Measurements from ENCODE around the gene FGD5.

Gene FGD5

DNA sequence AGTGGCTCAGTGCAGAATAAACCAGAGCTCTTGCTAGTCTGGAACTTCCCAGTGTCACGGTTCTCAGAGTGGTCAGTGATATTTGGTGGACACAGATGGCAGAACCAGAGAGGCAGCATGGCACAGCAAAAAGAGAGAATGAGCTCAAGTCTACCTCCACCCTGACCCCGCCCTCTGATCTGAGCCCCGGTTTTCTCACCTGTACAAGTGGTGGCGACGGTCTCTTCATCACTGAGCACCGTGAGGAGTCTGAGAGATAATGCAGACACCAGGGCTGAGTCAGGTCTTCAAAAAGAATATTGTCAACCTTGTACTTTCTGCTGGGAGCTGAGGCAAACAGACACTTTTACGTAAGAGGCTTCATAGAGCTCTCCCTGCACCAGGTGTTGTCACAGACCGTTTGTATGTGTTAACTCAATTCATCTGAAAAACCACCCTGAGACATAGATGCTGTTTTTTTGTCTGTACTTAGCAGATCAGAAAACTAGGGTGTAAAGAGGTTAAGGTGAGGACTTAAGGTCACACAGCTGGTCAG is 13.2 kb downstream of the FGD5 start:
- DNase-seq: no peak

DNA sequence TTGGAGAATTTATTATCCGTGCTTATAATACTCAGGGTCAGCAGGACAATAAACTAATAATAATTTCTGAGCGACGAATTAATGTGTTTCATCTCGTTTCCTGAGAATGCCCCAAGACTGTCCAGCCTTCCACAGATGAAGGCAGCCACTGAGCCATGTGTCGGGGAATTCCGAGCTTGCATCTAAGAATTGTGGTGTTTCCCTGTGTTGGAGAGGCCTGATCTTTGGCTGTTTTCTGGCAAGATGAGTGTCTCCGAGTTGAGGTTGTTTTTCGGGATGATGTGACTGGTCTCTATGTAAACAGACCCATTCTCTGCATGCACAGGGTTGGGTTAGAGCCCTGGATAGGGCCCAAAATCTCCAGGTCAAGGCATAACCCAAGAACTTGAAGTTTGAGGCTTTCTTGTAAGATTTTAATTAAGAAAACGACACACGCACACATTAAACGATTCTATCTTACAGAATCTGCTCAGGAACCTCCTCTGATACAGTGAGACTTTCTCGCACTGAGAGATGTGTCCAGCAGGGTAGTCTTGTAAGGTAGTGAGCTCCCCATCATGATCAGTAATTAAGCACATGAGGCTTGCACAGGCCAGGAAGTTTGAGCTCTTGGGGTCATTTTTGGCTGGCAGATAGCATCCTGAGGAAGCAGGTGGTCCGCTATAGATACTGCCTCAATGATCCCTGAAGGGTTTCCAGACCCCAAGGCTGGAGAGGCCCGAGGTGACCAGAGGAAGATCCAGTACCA is 14.4 kb downstream of the FGD5 start:
- DNase-seq: no peak

DNA sequence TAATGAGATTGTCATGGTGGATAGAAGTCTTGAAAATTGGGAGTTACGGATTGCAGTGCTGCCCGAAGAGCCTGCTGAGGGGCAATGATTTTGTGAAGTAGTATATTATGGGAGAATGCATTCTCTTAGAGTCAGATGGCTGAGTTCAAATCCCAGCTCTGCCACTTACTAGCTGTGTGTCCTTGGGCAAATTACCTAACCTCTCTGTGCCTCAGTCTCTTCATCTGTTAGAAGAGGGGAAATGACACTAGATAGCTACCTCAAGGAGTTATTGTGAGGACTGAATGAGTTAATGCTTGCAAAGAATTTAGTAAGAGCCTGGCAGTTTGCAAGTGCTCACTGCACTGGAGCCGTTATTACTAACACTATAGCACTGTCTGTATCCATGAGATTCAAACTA is 15.4 kb downstream of the FGD5 start:
- no peak for DNase-seq

DNA sequence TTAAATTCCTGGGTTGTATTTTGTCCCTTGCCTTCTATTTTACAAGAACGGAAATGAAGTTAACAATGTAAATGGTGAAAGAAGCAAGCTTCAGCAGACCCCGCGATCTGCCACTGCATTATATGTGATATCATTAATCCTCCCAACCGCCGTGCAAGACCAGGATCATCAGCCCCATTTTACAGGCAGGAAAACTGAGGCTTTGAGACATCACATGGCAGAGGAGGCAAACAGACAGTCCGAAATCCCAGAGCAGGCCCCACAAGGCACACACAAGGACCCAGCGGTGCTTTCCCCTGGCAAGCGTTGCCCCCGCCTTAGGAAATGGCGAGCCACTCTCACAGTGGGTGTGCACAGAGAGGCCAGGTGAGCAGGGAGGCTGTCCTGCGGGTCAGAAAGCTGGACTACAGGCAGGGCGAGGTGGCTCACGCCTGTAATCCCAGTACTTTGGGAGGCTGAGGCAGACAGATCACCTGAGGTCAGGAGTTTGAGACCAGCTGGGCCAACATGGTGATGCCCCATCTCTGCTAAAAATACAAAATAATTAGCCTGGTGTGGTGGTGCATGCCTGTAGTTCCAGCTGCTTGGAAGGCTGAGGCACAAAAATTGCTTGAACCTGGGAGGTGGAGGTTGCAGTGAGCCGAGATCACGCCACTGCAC is 16.2 kb downstream of the FGD5 start:
- DNase-seq: no peak

DNA sequence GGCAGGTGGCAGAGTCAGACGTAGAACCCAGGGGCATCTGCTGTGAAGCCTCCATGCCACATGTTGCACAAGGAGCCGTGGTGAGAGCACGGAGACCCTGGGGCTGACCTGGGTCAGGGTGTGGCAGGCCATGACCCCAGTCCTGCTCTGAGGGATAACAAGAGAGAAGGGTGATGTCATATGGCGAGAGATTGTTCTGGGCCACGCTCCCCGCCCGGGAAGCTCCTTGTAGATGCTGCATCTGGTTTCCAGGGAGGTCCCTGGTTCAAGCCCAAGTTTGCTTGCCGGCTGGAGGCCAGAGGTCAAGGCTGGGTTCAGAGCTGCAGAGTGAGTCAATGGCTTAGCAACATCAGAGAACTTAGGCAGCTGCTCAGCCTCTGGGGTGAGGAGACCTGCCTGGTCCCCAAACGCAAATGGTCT is 17.3 kb downstream of the FGD5 start:
- no peak for DNase-seq

DNA sequence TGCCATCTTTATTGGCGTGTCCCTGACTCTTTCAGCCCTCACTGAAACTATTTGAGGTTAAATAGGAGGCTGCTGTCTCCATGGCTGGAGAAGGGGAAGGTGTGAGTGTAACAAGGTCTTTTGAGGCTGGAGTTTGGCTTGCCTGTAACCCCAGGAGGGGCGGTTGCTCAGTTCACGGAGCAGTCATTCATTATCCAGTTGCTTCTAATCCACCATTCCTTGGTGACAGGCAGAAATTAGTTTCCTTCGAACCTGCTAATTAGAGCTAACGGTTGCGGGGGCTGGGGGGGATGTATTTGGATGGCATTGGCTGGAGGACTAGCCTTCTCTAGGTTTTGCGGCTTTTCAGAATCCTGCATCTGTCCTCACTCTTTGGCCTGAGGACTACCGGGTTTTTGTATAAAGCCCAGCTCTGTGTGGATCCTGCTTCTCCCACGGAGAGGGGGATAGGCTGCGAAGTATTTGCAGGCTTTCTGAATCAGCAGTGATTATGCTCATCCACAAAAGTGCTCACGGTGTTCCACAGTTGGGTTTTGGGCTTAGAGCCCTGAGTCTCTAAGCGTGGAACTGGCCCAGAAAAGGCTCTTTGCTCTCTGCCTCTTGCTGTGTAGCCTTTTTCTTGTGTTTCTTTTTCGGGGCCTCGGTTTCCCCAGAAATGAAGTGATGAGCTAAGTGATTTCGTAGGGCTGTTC is 18.6 kb downstream of the FGD5 start:
- DNase-seq: no peak

DNA sequence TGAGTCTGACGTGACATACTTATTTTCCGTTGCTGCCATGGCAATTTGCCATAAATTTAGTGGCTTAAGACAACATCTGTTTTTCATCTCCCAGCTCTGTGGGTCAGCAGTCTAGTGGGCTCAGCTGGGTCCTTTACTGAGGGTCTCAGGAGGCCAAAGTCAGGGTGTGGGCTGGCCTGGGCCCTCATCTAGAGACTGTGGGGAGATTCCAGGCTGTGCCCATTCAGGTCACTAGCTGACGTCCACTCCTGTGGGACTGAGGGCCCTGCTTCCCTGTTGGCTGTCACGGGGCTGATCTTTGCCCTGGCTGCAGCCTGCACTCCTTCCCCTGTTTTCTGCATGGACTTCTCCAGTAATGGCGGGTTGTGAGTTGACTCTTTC is 19.1 kb downstream of the FGD5 start:
- DNase-seq: no peak

DNA sequence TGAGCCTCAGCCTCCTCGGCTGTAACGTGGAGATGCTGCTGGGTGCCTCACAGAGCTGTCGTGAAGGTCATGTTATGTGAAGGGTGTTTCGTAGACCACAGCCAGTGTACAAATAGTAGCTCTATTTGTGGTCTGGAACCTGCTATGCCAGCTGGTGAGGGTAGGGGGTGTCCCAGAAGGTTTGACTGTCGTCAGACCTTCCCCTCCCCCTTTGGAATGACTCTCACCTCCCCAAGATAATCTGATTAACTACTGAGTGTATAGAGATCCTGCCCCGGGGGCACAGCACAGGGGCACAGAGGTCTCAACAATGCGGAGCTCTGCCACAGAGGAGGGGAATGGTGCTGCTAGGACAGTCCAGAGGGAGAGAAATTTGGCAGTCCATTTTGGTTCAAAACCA is 20.5 kb downstream of the FGD5 start:
- no peak for DNase-seq

DNA sequence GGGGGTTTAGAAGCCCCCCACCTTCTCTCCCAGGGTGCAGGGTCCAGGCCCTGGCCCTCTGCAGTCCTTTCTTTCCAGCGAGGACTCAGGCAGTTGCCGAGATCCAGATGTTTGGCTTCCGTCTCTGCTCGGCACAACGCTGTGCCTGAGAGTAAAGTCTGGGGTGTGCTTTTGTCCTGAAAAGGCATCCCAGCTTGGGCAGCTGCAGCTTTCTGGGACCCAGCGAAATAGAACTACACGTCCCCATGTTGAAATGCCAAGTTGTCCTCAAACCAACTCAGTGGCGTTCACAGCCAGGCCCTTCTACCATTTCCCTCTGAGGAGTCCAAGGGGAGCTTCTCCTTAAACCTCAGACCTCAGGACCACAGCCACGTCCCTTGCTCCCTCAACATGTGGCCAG is 23.1 kb downstream of the FGD5 start:
- no peak for DNase-seq

DNA sequence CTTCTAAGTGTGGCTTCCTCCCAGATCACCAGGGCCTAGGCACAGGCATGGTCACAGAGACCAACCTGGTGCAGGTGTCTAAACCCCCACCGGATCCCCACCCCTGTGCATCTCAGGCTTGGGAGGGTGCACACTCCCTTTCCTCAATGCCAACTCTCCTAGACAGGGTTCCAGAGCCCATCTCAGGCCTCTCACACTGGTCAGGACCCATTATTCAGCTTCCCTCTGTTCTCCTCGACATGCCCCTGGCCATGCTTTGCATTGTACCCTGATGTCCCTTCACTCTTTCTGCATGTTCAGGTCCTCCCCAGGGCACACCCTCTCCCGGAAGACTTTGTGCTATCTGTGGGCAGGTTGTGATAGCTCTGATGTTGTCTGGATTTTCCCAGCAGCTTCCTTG is 23.5 kb downstream of the FGD5 start:
- DNase-seq: no peak

DNA sequence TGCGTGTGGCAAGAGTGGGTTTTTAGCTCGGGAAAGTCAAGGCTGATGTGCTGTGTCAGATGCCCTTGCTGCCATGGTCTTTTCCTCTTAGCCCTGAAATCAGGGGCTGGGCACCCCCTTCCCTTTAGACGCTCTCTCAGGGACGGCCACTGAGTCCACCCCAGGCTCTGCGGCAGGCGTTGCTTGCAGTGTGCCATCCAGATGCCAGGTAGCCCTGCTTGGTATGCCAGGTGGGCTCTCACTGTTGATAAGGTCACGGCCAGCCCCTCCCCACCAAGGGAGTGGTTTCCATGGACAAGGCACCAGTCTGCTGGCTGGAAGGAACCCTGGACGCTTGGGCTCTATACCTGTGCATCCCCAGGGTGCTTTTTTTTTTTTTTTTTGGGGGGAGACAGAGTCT is 24.6 kb downstream of the FGD5 start:
- DNase-seq: no peak

DNA sequence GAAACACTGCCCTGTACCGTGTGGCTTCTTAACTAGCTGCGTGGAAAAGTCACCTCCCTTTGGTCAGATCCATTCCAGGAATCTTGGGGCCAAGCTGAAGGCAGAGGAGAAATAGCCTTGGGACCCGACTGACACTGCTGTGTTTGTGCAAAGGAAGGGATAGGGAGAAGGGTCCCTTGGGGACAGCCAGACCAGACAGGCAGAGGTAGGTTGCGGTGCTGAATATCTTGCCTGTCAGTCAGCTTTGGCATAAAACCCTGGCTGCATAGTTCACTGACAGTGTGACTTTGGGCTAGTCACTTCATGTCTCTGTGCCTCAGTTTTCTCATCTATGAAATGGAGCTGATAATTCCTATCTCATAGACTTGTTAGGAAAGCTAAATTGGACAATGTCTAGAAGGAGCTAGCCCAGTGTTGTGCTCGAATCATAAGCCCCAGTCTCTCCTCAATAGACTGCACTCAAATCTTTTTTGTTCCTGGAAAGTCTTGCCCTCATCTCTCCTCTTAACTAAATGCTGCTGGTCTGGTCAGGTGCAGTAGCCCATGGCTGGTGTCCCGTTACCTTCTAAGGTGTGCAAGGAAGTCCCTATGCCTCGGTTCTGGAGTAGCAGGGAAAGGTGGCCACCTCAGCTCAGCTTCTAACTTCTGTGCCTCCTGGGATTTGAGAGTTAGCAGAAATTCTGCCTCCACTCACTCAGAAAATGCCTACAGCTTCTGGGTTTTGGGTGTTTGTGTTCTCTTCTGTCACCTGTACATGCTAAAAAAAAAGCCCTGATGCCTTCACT is 25.8 kb downstream of the FGD5 start:
- DNase-seq: no peak

DNA sequence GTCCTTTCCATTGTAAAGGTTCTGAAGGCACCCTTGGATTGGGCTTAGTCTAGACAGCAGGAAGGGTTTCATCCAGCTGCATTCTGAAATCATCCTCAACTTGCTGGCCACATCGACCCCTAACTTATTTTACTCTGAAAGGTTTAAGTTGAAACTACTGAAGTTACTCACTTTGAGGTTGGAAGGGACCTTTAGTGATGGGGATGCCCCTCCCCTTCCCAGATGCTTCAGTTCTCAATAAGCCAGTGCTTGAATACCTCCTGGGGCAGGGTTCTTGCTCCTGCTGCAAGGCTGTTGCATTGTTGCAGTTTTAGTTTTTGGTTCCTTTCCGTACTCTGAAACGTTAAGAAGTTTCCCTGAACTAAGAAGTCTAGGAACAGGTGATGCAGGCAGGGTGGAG is 26.4 kb downstream of the FGD5 start:
- no peak for DNase-seq

DNA sequence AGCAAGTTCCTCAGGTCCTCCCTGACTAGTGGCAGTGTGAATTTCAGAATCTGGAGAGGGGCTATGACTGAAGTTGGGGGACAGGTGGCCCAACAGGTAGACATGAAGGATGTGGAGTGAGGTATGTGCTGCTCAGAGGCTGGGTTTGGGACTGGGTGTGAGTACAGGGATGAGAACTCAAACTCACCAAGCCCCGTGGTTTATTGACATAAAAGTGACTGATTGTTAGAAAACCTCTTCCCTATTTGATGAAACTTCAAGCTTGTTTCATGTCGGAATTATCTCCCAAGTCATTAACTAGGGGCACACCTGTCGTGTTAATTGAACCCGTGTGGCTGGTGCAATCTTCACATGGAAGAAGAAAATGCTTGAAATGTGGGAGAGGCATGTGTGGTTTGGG is 27.1 kb downstream of the FGD5 start:
- no peak for DNase-seq

DNA sequence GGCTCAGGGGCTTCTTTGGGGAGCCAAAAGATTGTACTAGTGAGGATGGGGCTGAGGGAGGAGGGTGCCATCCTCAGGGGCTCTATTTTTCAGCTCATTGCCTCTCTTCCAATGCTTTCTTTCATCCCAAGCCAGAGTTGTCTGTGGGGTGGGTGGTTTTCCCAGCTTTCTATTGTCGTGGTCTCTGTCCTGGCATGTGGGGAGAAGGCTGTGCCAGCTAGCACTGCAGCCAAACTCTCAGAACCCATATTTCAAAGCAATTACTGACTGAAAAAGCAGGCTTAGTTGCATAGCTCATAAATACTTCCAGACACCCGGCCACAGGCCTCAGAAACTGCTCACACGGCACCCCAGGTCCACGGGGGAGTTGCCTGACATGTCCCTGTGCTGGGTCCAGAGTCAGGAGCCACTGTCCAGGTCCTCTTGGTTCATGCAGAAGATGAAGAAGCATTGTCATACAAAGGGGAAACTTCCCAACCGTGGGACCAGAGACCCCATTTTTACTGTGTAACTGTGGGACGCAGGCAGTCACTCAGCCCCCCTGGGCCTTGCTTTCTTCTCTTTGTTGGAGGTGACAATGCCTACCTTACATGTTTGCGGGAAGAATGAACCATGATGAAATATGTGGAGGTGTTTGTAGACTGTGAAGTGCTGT is 27.6 kb downstream of the FGD5 start:
- DNase-seq: no peak

DNA sequence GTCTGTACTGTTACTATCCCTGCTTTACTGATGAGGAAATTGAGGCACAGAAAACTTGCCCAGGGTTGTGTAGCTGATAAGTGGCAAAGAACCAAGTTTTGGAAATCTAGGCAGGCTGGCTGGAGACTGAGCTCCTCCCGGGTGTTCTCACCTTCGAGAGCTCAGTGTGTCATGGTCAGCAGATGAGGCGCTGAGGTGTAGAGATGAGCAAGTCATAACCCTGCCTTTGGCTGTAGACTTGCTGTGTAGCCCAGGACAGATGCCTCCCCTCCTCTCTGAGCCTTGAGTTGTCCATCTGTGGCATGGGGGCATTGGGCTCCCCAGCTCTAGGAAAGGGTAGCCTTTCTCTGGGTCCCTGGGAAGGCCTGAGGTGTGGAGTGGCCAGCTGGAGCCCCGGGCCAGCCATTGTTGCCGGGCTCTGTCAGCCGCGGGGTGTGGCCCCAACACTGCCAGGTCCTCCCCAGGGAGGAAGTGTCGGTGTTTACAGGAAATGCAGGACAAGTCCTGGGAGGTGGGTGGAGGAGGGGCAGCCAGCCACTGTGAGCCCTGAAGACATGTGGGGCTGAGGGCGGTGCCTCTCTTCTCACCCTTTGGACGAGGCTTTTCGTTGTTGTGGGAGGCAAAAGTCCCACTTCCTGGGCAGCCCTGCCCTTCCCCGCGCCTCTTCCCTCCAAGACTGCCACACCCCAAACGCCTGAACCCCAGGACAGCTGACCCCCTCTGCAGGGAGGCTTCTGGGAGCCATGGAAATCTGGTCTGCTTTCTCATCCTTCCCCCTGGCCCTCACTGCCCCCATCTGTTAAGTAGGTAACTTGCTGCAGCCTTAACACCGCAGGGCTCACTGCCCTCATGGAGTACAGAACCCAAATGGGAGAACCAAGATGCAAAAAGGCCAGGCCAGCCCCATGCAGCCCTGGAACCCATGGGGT is 29.1 kb downstream of the FGD5 start:
- no peak for DNase-seq

DNA sequence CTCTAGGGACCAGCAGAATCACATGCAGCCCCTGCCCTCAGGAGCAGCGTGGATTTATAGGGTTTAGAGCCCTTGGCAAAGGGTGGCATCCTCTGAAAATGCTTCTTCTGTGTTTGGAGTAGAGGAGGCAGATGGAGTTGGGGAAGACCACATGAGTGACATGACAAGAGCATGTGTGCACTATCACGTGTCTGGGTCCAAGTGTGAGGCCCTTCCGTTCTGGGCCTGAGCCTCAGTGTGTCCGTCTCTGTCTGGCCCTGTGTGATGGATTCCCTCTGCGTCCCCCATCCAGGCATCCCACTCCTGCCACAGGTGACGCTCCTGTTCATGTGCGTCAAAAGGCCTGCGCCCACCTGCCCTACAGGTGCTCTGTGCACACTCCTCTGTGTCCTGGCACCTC is 30.1 kb downstream of the FGD5 start:
- DNase-seq: no peak

DNA sequence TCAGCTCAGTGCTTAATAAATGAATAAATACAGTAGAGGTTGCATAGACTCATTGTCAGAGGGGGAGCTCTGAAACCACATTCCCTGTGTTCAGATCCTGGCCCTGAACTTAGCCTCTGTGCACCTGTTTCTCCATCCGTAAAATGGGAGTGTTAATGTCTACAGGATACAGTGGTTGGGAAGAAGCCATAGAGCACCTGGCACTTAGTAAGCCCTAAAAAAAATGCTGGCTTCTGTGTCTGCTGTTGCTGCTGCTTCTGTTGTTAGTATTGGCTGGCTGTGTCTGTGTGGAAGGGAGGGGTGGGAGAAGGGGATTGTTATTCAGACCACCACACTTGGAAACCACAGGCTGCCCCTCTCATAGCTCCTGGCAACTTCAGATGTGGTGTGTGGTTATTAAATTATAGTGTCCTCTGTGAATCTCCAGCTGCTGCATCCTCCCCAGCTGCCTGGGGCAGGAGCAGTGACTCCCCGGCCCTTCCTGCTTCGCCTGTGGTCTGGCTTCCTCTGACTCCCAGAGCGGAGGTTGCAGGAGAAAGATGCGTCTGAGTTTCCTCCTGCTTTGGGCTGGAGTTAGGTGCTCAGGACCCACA is 31.0 kb downstream of the FGD5 start:
- no peak for DNase-seq

DNA sequence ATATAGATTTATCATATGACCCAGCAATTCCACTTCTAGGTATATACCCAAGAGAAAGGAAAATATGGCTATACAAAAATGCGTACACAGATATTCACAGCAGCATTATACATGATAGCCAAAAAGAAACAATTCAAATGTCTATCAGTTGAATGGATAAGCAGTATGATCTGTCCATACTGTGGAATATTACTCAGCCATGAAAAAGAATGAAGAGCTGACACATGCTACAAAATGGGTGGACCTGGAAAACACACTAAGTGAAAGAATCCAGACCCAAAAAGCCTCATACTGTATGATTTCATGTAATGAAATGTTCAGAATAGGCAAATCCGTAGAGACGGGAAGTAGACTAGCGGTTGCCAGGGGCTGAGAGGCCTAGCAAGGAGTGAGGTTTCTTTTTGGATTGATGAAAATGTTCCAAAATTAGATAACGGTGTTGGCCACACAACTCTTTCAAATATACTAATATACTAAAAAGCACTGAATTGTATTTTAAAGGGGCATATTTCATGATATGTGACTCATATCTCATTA is 33.4 kb downstream of the FGD5 start:
- no peak for DNase-seq

DNA sequence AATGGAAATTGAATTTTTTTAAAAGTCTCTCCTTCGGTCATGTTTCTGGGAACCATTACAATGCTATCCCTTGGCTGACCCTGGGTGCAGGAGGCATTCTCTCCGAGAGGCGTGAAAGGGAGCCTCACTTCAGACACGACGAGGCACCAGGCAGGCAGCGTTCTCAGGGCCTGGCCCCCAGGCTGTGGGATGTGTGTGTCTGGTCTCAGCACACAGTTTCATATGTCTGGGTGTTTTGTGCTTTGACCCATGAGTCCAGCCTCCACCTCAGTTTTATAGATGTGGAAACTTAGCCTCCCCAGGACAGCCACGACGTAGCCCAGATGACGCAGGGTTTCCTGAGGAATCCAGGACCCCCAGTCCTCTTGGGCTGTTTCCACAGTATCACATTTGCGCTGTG is 34.0 kb downstream of the FGD5 start:
- DNase-seq: no peak

Data from NCI-H446 treated with DMSO at 0.1 percent for 48 hours (cell line).